Stimulated activated CD4-positive, alpha-beta T cell treated with anti-CD3 and anti-CD28 coated beads, TNF-alpha, amount 100 ng/mL, for 4 hours (primary cell): ENCODE results near the gene RPL31.
A peak's percentile ranks its signal among the peaks of the same experiment; 100 is the strongest.

ENCODE experiments used
- DNase-seq, 3 experiments: peaks; one replicate each; pipeline ENCODE4 v3.0.0-alpha.2; 2020; ENCODE audit warnings: low read depth in 3 of 3

The RPL31 gene

DNA sequence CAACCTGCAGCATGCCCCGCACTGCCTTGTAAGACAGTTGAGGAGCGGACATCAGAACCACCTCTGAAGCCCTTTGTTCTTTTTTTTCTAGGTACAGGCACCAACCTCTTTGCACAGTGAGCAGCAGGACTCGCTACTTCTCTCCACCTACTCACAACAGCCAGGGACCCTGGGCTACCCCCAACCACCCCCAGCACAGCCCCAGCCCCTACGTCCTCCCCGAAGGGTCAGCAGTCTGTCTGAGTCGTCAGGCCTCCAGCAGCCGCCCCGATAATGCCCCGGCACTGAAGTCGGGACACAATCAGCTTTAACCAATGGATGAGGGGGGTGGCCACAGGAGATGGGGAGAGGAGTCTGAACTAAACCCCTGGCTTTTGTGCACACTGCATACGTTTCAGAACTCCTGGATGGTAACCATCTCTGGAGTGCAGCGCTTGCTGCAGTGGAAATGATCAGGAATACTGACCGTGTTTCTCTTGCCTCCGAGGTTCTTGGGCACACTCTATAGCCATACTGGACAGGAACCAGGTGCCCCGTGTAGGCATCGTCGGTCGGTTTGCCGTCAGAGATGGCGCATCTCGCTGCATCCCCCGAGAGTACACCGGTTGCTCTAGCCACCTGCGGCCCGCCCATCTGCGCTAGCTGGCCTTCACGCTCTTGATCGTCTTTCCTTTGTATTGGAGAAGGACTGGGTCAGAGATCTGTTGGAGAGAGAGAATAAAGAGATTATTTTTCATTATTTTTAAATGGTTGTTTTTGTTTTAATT, 6.6 kb upstream of the RPL31 start:
- no peak for DNase-seq

DNA sequence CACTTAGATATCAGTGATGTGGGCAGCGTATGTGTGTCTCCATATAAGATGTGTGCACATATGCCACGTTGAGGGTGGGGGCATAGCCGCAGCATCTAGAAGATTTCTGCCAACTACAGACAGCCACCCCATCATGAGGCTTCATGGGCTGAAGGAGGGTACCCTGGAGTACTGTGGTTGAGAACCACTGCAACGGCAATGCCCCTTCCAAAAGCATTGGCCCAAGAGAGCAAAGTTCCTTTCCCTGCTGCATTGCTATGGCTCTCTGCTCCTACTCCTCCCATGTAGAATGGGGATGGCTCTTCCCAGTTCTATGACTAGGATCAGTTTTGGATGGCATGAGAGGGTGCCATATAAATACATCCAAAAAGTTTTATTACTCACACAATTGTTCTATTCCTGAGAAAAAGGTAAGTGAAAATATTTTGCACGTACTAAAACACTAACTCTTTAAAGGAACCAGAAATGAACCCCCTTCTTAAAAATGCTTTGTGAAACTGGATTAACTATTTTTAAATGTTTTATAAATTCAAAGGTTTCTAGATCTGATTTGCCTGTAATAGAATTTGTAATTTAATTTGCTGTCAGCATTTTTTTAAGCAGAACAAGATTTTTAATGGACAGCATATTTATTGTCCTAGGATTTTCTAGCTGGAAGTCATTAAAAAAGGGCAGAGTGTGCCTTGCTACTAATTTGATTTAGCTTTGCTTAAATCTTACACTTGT, 4.4 kb upstream of the RPL31 start:
- no peak for DNase-seq

GRCh38 chr2:100998235-100998573, 3.9 kb upstream of the RPL31 start:
- no peak for DNase-seq

- no peak for DNase-seq
Observed at GRCh38 chr2:100999995-101000394, 2.1 kb upstream of the RPL31 start.

GRCh38 chr2:101002562-101003277, 631 bp downstream of the RPL31 start:
- no peak for DNase-seq

DNA sequence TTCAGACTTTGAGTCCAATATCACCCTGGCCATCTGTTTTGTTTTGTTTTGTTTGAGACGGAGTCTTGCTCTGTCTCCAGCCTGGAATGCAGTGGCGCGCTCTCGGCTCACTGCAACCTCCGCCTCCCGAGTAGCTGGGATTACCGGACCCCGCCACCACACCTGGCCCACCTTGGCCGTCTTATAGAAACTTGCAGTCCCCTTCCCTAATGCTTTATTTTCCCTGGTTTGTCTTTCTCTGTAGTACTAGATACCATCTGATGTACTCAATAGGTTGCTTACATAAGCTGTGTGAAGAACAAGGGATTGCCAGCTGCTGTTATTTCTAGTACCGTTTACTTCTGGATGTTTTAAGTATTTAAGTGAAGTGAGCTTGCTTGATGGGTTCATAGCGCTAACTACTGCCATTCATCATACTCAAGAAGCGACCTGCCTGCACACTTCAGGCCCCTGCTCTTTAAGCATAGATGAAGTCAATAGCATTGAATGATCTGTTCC, 1.2 kb downstream of the RPL31 start:
- DNase-seq = no peak

- DNase-seq = no peak
Observed at GRCh38 chr2:101004620-101005325, 2.7 kb downstream of the RPL31 start.

- DNase-seq = no peak
Observed at GRCh38 chr2:101006065-101006715, 4.1 kb downstream of the RPL31 start.

DNA sequence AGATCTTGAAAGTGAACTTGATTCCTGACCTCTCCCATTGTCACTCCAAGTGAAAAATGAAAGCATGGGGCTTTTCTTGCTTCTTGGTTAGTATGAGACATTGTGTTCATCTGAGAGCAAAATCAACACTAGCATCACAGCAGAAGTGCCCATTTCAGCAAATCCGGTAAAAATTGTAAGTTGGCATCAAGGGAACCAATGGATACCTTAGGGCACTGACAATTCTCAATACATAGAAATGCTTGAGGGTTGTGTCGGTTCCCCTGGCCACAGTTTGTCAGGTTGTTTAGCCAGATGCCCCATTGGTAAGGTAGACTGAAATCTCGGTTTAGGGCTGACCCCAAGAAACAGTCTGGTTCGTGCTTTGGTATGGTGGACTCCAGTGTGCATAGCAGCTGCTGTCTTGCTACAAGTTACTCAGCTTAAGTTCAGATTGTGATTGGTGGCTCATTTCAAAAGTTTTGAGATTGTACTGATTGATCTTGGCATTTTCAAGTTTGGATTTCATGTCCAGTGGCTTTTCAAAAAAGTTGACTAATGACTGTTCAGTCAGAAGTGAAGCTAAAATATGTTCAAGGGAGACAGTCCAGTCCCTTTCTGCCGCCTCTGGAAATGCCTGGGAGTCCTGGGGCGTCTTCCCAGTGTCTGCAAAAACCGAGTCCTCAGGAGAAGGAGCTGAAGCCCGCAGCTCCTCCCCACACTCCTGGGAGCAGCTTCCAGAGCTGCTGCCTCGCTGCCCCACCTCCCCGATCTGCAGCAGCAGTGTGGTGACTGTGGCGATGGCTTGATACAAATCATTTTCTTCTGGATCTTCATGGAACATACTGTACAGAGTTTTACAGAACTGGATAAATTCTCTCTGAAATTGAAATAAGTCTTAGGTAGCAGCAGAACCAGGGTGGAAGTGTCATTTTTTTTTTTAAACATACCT, 5.6 kb downstream of the RPL31 start:
- DNase-seq = no peak

GRCh38 chr2:101011152-101011551, 9.1 kb downstream of the RPL31 start:
- DNase-seq = no peak

DNA sequence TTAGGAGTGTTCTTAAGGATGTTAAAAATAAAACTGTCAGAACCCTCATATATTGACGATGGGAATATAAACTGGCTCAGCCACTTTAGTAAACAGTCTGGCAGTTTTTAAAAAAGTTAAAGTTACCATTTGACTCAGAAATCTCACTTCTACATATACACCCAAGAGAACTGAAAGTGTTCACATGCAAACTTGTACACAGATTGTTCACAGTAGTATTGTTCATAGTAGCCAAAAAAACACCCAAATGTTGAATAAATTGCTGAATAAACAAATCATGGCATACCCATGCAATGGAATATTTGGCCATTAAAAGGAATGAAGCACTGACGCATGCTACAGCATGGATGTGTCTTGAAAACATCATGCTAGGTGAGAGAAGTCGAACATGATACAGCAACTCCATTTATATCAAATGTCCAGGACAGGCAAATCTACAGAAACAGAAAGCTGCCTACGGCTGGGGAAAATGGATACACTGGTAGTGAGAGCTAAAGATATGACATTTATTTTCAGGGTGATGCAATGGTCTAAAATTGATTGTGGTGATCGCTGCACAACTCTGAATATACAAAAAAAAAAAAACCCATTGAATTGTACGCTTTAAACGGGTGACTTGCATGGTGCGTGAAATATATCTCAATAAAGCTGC, 10.1 kb downstream of the RPL31 start:
- DNase-seq = no peak

DNA sequence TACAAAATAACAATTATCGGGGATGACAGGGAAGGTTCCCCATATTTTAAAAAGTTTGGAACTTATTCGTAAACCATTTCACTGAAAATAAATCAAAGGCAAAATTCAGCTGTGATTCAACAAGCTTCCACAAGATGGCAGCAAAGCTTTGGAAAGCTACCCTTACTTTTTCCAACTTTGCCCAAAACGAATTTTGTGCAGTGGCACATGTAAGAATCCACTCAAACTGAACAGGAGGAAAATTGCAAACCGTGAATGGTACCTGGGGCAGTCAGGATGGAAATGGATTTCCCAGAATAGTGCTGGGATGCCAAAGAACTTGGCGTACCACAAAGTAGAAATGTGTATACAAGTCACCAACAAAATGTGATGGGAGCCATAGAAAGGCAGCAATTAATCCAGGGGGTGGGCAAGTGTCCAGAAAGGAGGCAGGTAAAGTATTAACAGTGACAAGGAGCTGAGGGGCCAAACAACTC, 10.7 kb downstream of the RPL31 start:
- peak in 1 of 3 experiments; percentile 18 for DNase-seq

DNA sequence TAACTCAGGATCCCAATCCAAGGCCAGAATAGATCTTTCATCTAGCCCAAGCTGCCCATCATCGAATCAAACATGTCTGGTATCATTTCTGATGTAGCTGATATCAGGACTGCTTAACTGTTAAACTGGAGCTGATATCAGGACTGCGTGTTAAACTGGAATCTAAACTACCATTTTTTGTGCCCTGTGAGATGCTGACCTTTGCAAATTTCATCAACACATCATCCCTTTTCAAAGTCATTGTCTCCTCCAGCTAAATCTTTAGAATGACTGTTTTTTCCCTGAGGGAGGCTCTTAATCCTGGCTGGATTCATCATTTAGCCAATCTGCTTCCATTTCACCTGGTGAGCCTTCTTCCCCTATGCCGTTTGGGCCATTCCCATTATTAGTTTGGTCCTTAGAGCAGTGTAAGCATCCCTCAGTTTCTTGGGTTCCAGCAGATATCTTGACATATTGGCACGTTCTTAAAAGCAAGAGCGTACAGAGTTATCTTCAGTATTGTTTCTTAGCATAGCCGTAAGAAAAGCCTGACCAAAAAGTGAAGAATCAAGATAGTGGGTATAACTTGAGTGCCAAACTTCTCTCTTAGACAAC, 12.3 kb downstream of the RPL31 start:
- no peak for DNase-seq

GRCh38 chr2:101017371-101017770, 15.3 kb downstream of the RPL31 start:
- DNase-seq = no peak

DNA sequence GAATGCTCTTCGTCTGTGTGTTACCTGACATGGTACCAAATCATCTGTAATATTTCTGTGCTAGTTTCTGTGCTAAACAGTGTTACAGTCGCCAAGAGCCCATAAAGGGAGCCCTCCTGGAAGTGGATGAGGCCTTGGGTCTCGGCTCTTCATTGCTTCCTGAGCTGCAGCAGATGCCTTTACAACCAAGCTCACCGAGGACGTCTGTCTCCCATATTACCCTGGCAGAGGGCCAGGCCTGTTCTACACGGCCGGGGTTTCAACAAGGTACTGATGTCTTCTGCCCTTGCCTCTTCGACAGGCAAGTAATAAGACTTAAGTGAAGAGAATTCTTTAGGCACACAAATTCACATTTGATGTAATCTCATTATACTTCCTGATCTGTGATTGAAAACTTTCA, 16.8 kb downstream of the RPL31 start:
- no peak for DNase-seq

DNA sequence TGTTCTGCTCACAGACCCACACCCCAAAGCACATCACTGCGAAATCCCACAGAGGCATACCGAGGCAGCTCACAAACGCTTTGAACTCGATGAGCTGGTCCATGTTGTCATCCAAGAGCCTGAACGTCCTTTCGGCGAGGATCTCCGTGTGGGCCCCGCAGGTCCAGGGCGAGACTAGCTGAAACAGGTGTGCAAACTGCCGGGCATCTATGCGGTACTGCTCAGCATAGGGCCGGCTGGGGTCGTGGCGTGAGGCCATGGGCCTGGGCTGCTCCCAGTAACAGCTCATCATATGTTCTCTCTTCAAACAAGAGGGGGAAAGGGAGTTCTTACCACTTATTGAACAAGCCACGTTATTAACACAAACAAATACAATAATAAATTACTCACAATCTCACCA, 20.1 kb downstream of the RPL31 start:
- no peak for DNase-seq

DNA sequence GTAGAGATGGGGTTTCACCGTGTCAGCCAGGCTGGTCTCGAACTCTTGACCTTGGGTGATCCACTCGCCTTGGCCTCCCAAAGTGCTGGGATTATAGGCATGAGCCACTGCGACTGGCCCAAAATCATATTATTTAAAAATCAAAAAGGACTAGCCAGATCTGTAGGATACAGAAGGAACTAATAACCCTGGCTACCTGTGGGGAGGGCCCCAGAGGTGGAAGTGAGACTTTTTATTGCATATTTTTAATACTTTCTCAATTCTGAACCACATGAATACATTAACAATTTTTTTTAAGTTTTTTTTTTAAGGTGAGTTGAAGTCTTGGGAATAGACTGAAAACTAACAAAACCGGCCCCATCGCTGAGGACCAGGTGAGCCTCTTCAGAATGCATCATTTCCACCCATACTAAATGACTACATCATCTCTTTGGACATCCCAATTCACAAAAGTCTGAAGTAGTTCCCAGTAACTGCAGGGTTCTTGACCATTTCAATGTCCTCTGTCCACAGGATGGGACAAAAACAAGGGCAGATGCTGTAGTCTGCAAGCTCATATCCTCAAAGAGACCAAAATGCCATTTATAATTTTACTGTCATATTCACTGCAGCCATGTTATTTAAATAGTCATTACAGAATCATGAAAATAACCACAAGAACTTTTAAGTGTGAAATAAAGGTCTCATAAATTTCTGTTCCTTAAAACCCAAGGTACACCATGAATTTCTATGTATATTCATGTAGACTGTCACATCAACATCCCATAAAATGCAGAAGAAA, 21.4 kb downstream of the RPL31 start:
- no peak for DNase-seq

- no peak for DNase-seq
Observed at GRCh38 chr2:101025561-101025960, 23.5 kb downstream of the RPL31 start.
